H1 (cell line): Measurements from ENCODE around the gene PDE2A.

Source experiments
- CEBPB ChIP-seq: IDR thresholded peaks from 2 replicates; pipeline ENCODE4 v1.6.1; 2012; ENCODE audit warnings: low read depth, low read length
- NRF1 ChIP-seq: IDR thresholded peaks from 2 replicates; pipeline ENCODE4 v1.6.1; 2011; ENCODE audit warnings: mild to moderate bottlenecking, low read depth, low read length, improper control_type of control experiment
- POLR2A ChIP-seq, 2 experiments: IDR thresholded peaks; 1 replicate in 1 of 2; 2 replicates in 1 of 2; pipeline ENCODE4 v1.6.1; 2011; ENCODE audit warnings: low read depth in 2 of 2, low read length in 2 of 2, mild to moderate bottlenecking in 2 of 2; ENCODE audit errors: control extremely low read depth in 1 of 2
- POLR2AphosphoS5 ChIP-seq: IDR thresholded peaks from 2 replicates; pipeline ENCODE4 v1.6.1; 2011; ENCODE audit warnings: low read depth, low read length
- TAF1 ChIP-seq: IDR thresholded peaks from 2 replicates; pipeline ENCODE4 v1.6.1; 2011; ENCODE audit warnings: mild to moderate bottlenecking, low read depth, low read length
- TAF7 ChIP-seq: optimal IDR thresholded peaks from 2 replicates; pipeline ENCODE3; 2011; ENCODE audit warnings: low read depth, mild to moderate bottlenecking, inconsistent platforms, low read length, moderate library complexity, borderline replicate concordance
- TF ChIP-seq, protein P1 (sequence below): IDR thresholded peaks from 2 replicates; pipeline ENCODE4 v1.6.1; 2012; ENCODE audit warnings: inconsistent platforms
- TF ChIP-seq, protein P2 (sequence below): IDR thresholded peaks from 2 replicates; pipeline ENCODE4 v1.6.1; 2011; ENCODE audit warnings: low read depth, mild to moderate bottlenecking, low read length; ENCODE audit not compliant: insufficient read depth
- TF ChIP-seq, protein P3 (sequence below), 3 experiments: IDR thresholded peaks; 1 replicate in 2 of 3; 2 replicates in 1 of 3; pipeline versions ENCODE4 v1.5.1 to v1.6.1; 2011; ENCODE audit warnings: low read length in 3 of 3, mild to moderate bottlenecking in 3 of 3, inconsistent platforms in 2 of 3, low read depth in 1 of 3, moderate library complexity in 1 of 3; ENCODE audit not compliant: insufficient read depth in 1 of 3; ENCODE audit errors: control extremely low read depth in 1 of 3

DNA sequence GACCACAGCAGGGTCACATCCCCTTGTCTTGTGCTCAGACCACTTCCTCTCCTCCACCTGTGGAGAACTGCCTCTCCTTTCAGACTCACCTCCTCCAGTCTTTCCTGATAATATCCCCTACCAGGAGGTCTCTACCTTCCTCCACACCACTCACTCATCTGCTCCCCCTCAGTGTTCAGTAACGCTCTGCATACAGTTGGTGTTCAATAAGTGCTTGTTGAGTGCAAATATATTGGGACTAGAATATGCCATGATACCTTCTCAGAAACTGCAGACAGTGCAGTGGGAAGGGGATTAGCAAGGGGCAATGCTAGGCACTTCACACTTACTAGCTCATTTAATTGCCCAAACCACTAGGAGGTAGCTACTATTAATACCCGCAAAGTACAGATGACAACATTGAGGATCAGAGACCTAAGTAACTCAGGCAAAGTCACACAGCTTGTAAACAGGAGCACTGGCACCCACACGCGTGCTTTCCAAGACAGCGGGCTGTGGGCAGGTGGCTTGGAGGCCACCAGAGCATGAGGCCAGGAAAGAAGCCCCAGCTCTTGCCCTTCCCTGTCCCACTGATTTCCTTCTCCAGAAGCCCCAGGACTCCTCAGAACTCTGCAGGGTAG lies 8.1 kb upstream of the PDE2A start:
- TF ChIP-seq, protein P1, sequence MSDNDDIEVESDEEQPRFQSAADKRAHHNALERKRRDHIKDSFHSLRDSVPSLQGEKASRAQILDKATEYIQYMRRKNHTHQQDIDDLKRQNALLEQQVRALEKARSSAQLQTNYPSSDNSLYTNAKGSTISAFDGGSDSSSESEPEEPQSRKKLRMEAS = no peak
- TF ChIP-seq TAF1 (no peak), TAF7 (no peak), POLR2A (IDR thresholded peaks at IDR 0.05; ENCODE audit: control extremely low read depth in 1 of 2, low read depth in 2 of 2, low read length in 2 of 2) (no peak), POLR2AphosphoS5 (no peak; the same call in 1 of the 2 replicates), CEBPB (no peak), NRF1 (no peak)
- TF ChIP-seq, protein P2, sequence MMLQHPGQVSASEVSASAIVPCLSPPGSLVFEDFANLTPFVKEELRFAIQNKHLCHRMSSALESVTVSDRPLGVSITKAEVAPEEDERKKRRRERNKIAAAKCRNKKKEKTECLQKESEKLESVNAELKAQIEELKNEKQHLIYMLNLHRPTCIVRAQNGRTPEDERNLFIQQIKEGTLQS = no peak
- TF ChIP-seq, protein P3, sequence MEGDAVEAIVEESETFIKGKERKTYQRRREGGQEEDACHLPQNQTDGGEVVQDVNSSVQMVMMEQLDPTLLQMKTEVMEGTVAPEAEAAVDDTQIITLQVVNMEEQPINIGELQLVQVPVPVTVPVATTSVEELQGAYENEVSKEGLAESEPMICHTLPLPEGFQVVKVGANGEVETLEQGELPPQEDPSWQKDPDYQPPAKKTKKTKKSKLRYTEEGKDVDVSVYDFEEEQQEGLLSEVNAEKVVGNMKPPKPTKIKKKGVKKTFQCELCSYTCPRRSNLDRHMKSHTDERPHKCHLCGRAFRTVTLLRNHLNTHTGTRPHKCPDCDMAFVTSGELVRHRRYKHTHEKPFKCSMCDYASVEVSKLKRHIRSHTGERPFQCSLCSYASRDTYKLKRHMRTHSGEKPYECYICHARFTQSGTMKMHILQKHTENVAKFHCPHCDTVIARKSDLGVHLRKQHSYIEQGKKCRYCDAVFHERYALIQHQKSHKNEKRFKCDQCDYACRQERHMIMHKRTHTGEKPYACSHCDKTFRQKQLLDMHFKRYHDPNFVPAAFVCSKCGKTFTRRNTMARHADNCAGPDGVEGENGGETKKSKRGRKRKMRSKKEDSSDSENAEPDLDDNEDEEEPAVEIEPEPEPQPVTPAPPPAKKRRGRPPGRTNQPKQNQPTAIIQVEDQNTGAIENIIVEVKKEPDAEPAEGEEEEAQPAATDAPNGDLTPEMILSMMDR (IDR thresholded peaks at IDR 0.05; ENCODE audit: control extremely low read depth in 1 of 3, insufficient read depth in 1 of 3, low read depth in 1 of 3, low read length in 3 of 3) = no peak
